Suprapubic skin (tissue), 4 donors: ENCODE data around the gene GCNT1. TPM values are rescaled to one million over a fixed set of nuclear protein-coding genes. Genes with fewer than 3 reads are reported as not detected.

Experiments
- DNase-seq, 2 donors: peaks; one replicate each; pipeline ENCODE4 v3.0.0-alpha.2; 2019; ENCODE audit warnings: low spot score in 2 of 2
- H3K27ac ChIP-seq: fragments of 200-600 bp; sonication (generic); one replicate; pipeline ENCODE4 v1.5.1; 2019
- H3K27me3 ChIP-seq: fragments of 200-600 bp; sonication (generic); one replicate; pipeline ENCODE4 v1.5.1; 2019
- H3K36me3 ChIP-seq: fragments of 200-600 bp; sonication (generic); one replicate; pipeline ENCODE4 v1.5.1; 2019
- H3K4me1 ChIP-seq: fragments of 200-600 bp; sonication (generic); one replicate; pipeline ENCODE4 v1.5.1; 2019
- H3K4me3 ChIP-seq: fragments of 200-600 bp; sonication (generic); one replicate; pipeline ENCODE4 v1.5.1; 2019; ENCODE audit warnings: mild to moderate bottlenecking
- H3K9me3 ChIP-seq: fragments of 200-600 bp; sonication (generic); one replicate; pipeline ENCODE4 v1.5.1; 2019
- EP300 ChIP-seq: sonication (generic); formaldehyde crosslinking; IDR thresholded peaks from one replicate; pipeline ENCODE4 v1.6.1; 2017; ENCODE audit warnings: antibody characterized with exemption
- POLR2A ChIP-seq, 2 donors: fragments of 450-650 bp; IDR thresholded peaks; one replicate each; pipeline ENCODE4 v1.6.1; 2017; ENCODE audit warnings: antibody characterized with exemption in 2 of 2, mild to moderate bottlenecking in 2 of 2, moderate library complexity in 2 of 2
- POLR2AphosphoS5 ChIP-seq, 3 donors: sonication (generic); formaldehyde crosslinking; IDR thresholded peaks; one replicate each; pipeline ENCODE4 v1.6.1; 2017; ENCODE audit warnings: antibody characterized with exemption in 3 of 3
- WGBS: methylation state at CpG from one replicate; pipeline ENCODE4 v1.1.5; 2018; 5-methylcytosine and 5-hydroxymethylcytosine counted together
- total RNA-seq, 4 donors: library from RNA; depleted of rRNA; stranded (reverse); fragments of >200 nt; gene quantifications; one replicate each; pipeline ENCODE4 v1.1.0, GENCODE V29; 2016
- TF ChIP-seq, protein P1 (sequence below), 2 donors: fragments of 200-600 bp in 1 of 2; fragments of 450-650 bp in 1 of 2; sonication (generic) in 1 of 2; IDR thresholded peaks; one replicate each; pipeline ENCODE4 v1.5.1; 2016 to 2019; ENCODE audit warnings: antibody characterized with exemption in 2 of 2, mild to moderate bottlenecking in 1 of 2, moderate library complexity in 1 of 2

The GCNT1 gene
- total RNA-seq, 4 donors from 2014 or later, result 1.0 to 7.9 (median 5.4) TPM

DNA sequence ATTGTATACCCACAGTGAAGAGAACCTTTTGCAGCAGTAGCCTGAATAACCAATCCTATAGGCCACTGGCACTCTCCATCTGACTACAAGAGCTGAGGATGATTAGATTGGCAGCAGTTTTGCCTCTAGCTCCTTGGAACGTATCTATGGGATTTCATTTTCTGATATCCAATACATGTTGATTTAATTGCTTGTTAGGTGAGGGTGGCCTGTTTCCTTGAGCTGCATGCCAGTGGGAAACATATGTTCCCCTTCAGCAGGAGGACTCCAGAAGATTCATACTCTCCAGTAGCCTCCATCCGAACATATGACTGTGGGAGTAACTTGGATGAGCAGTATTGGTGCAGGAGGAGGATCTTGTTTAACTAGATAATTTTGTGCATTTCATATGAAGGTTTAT lies 51.5 kb downstream of the GCNT1 start:
- DNase-seq, result no peak
- TF ChIP-seq EP300 (no peak), POLR2A (IDR thresholded peaks at IDR 0.05) (no peak), POLR2AphosphoS5 (IDR thresholded peaks at IDR 0.05) (no peak)
- TF ChIP-seq, protein P1, sequence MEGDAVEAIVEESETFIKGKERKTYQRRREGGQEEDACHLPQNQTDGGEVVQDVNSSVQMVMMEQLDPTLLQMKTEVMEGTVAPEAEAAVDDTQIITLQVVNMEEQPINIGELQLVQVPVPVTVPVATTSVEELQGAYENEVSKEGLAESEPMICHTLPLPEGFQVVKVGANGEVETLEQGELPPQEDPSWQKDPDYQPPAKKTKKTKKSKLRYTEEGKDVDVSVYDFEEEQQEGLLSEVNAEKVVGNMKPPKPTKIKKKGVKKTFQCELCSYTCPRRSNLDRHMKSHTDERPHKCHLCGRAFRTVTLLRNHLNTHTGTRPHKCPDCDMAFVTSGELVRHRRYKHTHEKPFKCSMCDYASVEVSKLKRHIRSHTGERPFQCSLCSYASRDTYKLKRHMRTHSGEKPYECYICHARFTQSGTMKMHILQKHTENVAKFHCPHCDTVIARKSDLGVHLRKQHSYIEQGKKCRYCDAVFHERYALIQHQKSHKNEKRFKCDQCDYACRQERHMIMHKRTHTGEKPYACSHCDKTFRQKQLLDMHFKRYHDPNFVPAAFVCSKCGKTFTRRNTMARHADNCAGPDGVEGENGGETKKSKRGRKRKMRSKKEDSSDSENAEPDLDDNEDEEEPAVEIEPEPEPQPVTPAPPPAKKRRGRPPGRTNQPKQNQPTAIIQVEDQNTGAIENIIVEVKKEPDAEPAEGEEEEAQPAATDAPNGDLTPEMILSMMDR (IDR thresholded peaks at IDR 0.05), result no peak

DNA sequence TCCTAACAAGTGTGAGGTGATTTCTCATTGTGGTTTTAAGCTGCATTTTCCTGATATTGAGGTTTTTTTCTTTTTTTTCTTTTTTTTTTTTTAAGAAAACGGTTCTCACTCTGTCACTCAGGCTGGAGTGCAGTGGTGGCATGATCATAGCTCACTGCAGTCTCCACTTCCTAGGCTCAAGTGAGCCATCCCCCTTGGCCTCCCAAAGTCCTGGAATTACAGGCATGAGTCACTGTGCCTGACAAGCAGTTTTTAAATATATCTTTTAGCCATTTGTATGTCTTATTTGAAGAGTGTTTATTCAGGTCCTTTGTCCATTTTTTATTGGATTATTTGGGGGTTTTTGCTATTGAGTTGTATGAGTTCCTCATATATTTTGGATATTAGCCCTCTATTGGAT lies 53.8 kb downstream of the GCNT1 start:
- Histone ChIP-seq H3K27ac (no peak overlapping the region), H3K27me3 (no peaks in the 10 kb centered on the region), H3K4me1 (no peaks in the 10 kb centered on the region), H3K9me3 (no peaks in the 10 kb centered on the region), H3K36me3 (no peaks in the 10 kb centered on the region), H3K4me3 (no peak overlapping the region)
- DNase-seq, result no peak
- TF ChIP-seq POLR2A (IDR thresholded peaks at IDR 0.05) (no peak), POLR2AphosphoS5 (IDR thresholded peaks at IDR 0.05) (no peak), EP300 (no peak)
- 66% methylated on average over 1 of the region's 1 CpG for WGBS

More for the DNA sequence above, 51.5 kb downstream of the GCNT1 start:
- 75% methylated on average over 2 of the region's 2 CpGs for WGBS
- H3K9me3 ChIP-seq, result no peaks in the 10 kb centered on the region
- no peak overlapping the region for H3K4me3 ChIP-seq
- no peaks in the 10 kb centered on the region for H3K4me1 ChIP-seq
- H3K27me3 ChIP-seq, result no peaks in the 10 kb centered on the region
- no peaks in the 10 kb centered on the region for H3K36me3 ChIP-seq
- no peak overlapping the region for H3K27ac ChIP-seq

DNA sequence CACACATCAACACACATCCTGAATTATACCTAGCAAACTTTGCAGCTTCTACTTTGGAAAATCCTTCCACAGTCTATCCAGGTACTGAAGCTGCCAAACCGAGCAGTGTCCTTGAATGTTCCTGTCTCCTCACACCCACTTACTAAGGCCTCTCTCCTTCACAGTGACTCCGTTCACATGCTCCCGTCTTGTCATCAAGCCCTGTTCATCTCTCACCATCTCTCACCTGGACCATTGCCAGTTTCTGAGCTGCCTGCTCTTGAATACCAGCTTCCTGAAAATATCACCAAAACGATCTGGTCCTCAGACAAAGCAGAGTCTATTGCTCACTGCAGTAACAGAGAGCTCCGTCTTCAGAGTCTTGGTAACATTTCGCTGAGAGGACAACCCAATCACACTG lies 57.4 kb downstream of the GCNT1 start:
- TF ChIP-seq, protein P1 (IDR thresholded peaks at IDR 0.05), result no peak
- TF ChIP-seq POLR2A (IDR thresholded peaks at IDR 0.05), result no peak
- TF ChIP-seq EP300, result no peak
- TF ChIP-seq POLR2AphosphoS5 (IDR thresholded peaks at IDR 0.05), result no peak
- no peaks in the 10 kb centered on the region for H3K4me1 ChIP-seq
- no peak overlapping the region for H3K4me3 ChIP-seq
- no peaks in the 10 kb centered on the region for H3K27me3 ChIP-seq
- H3K36me3 ChIP-seq, result no peaks in the 10 kb centered on the region
- 50% methylated on average over 6 of the region's 6 CpGs for WGBS
- H3K9me3 ChIP-seq, result no peaks in the 10 kb centered on the region
- no peak for DNase-seq
- no peak overlapping the region for H3K27ac ChIP-seq

DNA sequence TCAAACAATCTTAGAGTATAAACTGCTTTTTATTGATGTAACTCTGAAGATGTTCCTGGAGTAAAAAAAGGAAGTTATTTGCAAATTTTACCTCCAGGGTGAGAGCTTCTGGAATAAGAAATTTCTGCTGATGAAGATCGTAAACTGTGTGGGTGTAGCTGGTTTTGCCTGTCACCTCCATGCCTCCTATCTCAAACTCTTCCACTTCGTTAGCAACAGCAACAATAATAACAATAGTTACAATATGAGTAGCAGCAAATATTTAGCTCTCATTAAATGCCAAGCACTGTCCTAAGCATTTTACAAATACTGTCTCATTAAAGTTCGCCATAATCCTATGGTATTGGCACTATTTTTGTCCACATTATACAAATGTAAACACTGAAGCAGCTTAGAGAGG lies 57.9 kb downstream of the GCNT1 start:
- Histone ChIP-seq H3K27ac (no peak overlapping the region), H3K27me3 (no peaks in the 10 kb centered on the region), H3K4me3 (no peak overlapping the region), H3K36me3 (no peaks in the 10 kb centered on the region), H3K4me1 (no peaks in the 10 kb centered on the region), H3K9me3 (no peaks in the 10 kb centered on the region)
- 72% methylated on average over 3 of the region's 3 CpGs for WGBS
- TF ChIP-seq POLR2A (IDR thresholded peaks at IDR 0.05) (no peak), POLR2AphosphoS5 (IDR thresholded peaks at IDR 0.05) (no peak), EP300 (no peak)
- TF ChIP-seq, protein P1 (IDR thresholded peaks at IDR 0.05), result no peak
- no peak for DNase-seq

DNA sequence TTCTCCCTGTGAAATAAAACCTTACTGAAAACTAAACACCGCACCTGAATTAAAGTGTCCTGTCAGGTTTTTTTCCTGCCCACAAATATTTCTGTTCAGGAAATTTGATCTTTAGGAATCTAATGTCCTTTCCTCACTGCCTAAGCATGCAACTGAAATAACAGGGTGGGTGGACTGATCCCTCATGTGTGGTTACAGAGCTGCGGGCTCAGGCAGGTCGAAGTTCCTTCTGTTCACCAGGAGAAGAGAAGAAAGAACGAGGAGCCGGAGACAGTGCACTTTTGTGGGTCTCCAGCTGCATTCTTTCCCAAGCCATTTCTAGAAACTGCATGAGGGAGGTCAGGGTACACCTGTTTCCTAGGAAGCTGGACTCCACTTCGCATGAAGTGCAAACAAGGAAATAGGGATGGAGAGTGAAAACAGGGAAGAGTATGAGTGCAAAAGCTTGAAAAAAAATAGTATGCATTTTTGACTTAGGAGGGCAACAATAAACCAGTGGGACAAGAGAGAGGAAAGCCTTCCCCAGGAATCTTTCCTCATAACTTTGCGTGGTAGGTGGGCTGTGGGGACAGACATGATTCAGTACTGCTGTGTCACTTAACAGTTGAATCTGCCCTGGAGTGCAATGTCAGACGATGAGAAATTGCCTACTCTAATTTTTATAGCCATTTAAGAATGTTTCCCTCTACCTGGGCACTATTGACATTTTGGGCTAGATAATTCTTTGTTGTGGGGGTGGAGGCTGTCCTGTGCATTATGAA lies 60.3 kb downstream of the GCNT1 start:
- no peaks in the 10 kb centered on the region for H3K4me1 ChIP-seq
- H3K27me3 ChIP-seq, result no peaks in the 10 kb centered on the region
- WGBS, result 49% methylated on average over 8 of the region's 8 CpGs
- H3K36me3 ChIP-seq, result no peaks in the 10 kb centered on the region
- H3K27ac ChIP-seq, result no peak overlapping the region
- no peak for TF ChIP-seq POLR2AphosphoS5 (IDR thresholded peaks at IDR 0.05)
- no peak for TF ChIP-seq EP300
- TF ChIP-seq, protein P1 (IDR thresholded peaks at IDR 0.05), result no peak
- TF ChIP-seq POLR2A (IDR thresholded peaks at IDR 0.05), result no peak
- H3K9me3 ChIP-seq, result no peaks in the 10 kb centered on the region
- no peak overlapping the region for H3K4me3 ChIP-seq
- no peak for DNase-seq
